ENCODE data around the gene IL36A.

IL36A gene

GRCh38 chr2:113015042-113015441 lies 9.8 kb downstream of the IL36A start:
- TF ChIP-seq CTCF (IDR thresholded peaks at IDR 0.05): no peak
- no peaks in the 10 kb centered on the region for H3K79me2 ChIP-seq

GRCh38 chr2:113015655-113016054 lies 10.4 kb downstream of the IL36A start:
- H3K79me2 ChIP-seq: no peaks in the 10 kb centered on the region
- TF ChIP-seq CTCF (IDR thresholded peaks at IDR 0.05): no peak

More at GRCh38 chr2:113015042-113015441, 9.8 kb downstream of the IL36A start:
- Histone ChIP-seq H3K4me1 (no peaks in the 10 kb centered on the region), H3K4me3 (ENCODE audit: low read depth, low read length) (no peak overlapping the region), H3K9ac (no peak overlapping the region), H3K4me2 (ENCODE audit: low read length) (no peak overlapping the region), H3K9me3 (ENCODE audit: control insufficient read depth, low read length) (no peaks in the 10 kb centered on the region), H3K27me3 (ENCODE audit: control insufficient read depth, insufficient read depth, low read length) (no peaks in the 10 kb centered on the region), H3K27ac (no peak overlapping the region), H3K36me3 (ENCODE audit: control insufficient read depth, insufficient read depth, low read length) (no peaks in the 10 kb centered on the region), H2AFZ (no peak overlapping the region)

GRCh38 chr2:113018509-113018908 lies 13.2 kb downstream of the IL36A start:
- no peaks in the 10 kb centered on the region for H3K79me2 ChIP-seq
- H3K9ac ChIP-seq: no peak overlapping the region
- no peak overlapping the region for H3K4me3 ChIP-seq (ENCODE audit: low read depth, low read length)
- TF ChIP-seq CTCF (IDR thresholded peaks at IDR 0.05): no peak
- no peak overlapping the region for H3K27ac ChIP-seq
- H3K36me3 ChIP-seq (ENCODE audit: control insufficient read depth, insufficient read depth, low read length): no peaks in the 10 kb centered on the region
- H3K4me2 ChIP-seq (ENCODE audit: low read length): no peak overlapping the region
- H3K9me3 ChIP-seq (ENCODE audit: control insufficient read depth, low read length): no peaks in the 10 kb centered on the region
- no peaks in the 10 kb centered on the region for H3K4me1 ChIP-seq
- no peaks in the 10 kb centered on the region for H3K27me3 ChIP-seq (ENCODE audit: control insufficient read depth, insufficient read depth, low read length)
- no peak overlapping the region for H2AFZ ChIP-seq

More at GRCh38 chr2:113015655-113016054, 10.4 kb downstream of the IL36A start:
- Histone ChIP-seq H3K9ac (no peak overlapping the region), H3K9me3 (ENCODE audit: control insufficient read depth, low read length) (no peaks in the 10 kb centered on the region), H3K27me3 (ENCODE audit: control insufficient read depth, insufficient read depth, low read length) (no peaks in the 10 kb centered on the region), H3K36me3 (ENCODE audit: control insufficient read depth, insufficient read depth, low read length) (no peaks in the 10 kb centered on the region), H2AFZ (no peak overlapping the region), H3K27ac (no peak overlapping the region), H3K4me3 (ENCODE audit: low read depth, low read length) (no peak overlapping the region), H3K4me2 (ENCODE audit: low read length) (no peak overlapping the region), H3K4me1 (no peaks in the 10 kb centered on the region)

- H3K9me3 ChIP-seq (ENCODE audit: control insufficient read depth, low read length): no peaks in the 10 kb centered on the region
- no peak overlapping the region for H2AFZ ChIP-seq
- H3K4me1 ChIP-seq: no peaks in the 10 kb centered on the region
- no peaks in the 10 kb centered on the region for H3K36me3 ChIP-seq (ENCODE audit: control insufficient read depth, insufficient read depth, low read length)
- no peak overlapping the region for H3K4me3 ChIP-seq (ENCODE audit: low read depth, low read length)
- no peak for TF ChIP-seq CTCF (IDR thresholded peaks at IDR 0.05)
- no peak overlapping the region for H3K27ac ChIP-seq
- H3K9ac ChIP-seq: no peak overlapping the region
- H3K4me2 ChIP-seq (ENCODE audit: low read length): no peak overlapping the region
- no peaks in the 10 kb centered on the region for H3K27me3 ChIP-seq (ENCODE audit: control insufficient read depth, insufficient read depth, low read length)
- no peaks in the 10 kb centered on the region for H3K79me2 ChIP-seq
Measured at GRCh38 chr2:113021312-113021711, 16.1 kb downstream of the IL36A start.

GRCh38 chr2:113024764-113025163 lies 19.5 kb downstream of the IL36A start:
- Histone ChIP-seq H3K4me2 (ENCODE audit: low read length) (no peak overlapping the region), H3K79me2 (no peaks in the 10 kb centered on the region), H3K27ac (no peak overlapping the region), H3K4me3 (ENCODE audit: low read depth, low read length) (no peak overlapping the region), H3K27me3 (ENCODE audit: control insufficient read depth, insufficient read depth, low read length) (no peaks in the 10 kb centered on the region), H3K9me3 (ENCODE audit: control insufficient read depth, low read length) (no peaks in the 10 kb centered on the region), H3K4me1 (no peaks in the 10 kb centered on the region), H3K36me3 (ENCODE audit: control insufficient read depth, insufficient read depth, low read length) (no peaks in the 10 kb centered on the region), H3K9ac (no peak overlapping the region), H2AFZ (no peak overlapping the region)
- no peak for TF ChIP-seq CTCF (IDR thresholded peaks at IDR 0.05)

All from parathyroid adenoma (tissue), 2 donors.